Stimulated activated CD4-positive, alpha-beta T cell treated with anti-CD3 and anti-CD28 coated beads, Interleukin-4, amount 100 ng/mL, for 1 hour (primary cell): ENCODE data around the gene TMEM119.
"Not testable (repeated sequence)": the region's sequence is repeated elsewhere in the genome, so short reads cannot be mapped to it uniquely, and the experiment has no call there.

Experiments
- DNase-seq: peaks from one replicate; pipeline ENCODE4 v3.0.0-alpha.2; 2020

The TMEM119 gene

DNA sequence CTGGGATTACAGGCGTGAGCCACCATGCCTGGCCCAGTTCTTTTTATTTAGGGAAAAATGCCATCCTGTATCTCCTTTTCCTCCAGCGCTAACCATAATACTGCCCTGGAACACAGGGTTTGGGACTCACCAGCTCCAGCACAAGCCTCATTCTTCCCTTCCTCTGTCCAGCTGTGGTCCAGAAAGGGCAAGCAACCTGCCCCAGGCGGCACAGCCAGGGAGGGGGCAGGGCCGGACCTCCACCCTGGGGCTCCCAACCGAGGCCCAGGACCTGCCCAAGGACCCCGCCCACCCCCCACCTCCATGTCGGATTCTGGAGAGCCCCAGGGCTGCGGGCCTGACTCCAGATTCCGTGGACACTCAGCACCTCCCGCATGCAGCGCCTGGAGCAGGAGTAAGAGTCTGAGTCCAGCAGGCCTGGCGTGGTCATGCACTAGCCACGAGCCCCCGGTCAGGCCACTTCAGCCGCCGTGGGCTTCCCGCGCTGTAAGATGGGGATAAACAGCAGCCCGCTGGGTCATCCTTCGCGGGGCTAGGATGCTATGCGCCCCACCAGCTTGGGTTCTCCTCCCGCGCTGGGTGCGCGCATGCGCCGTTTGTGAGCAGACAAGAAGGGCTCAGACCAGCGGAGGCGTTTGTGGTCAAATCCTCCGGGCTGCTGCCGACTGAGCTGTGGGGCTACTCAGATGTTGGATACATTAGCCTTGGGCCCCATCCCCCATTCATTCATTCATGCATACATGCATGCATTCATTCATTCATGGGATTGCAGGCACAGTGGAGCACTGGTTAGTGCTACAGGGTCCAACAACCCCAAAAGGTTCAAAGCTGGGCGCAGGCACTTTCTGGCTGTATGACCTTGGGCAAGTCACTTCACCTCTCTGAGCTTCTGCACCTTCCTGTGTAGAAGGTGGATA is 16.3 kb downstream of the TMEM119 start:
- no peak for DNase-seq

DNA sequence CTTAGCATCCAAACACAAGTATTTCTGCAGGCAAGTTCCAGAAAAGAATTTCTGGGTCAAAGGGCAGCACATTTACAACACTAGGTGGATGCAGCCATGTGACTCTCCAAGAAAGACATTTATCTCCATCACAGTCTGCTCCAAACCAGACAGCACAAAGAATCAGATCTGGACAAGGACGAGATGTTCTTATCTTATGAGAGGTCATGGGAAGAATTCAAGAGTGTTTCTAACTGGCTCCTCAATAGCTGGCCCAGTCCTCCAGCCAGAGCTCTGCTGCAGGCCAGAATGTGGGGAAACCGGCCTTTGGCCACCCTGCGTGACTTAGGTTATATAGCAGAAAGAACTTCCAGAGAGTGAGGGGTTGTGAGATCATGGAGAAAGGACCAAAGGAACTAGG is 17.4 kb downstream of the TMEM119 start:
- no peak for DNase-seq

DNA sequence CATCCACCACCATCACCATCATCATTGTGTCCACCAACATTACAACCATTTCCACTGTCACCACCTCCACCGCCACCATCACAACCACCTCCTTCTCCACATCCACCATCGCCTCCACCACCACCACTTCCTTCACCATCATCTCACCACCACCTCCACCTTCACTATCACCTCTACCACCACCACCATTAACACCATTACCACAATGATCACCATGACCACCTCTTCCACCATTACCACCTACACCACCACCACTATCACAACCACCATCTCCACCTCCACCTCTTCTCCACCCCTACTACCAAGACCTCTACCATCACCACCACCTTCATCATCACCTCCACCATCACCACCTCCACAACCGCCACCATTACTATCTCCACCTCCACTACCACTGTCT is 19.1 kb downstream of the TMEM119 start:
- DNase-seq: no peak

DNA sequence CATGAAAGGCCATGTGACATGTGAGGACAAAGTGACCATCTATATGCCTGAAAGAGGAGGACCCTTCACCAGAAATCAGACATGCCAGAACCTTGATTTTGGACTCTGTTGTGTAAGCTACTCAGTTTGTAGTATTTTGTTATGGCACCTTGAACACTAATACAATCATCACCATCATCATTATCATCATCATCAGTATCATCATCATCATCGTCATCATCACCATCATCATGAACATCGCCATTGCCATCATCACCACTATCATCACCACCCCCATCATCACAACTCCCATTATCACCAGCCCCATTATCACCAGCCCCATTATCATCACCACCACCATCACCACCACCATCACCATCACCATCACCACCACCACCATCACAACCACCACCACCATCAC is 19.6 kb downstream of the TMEM119 start:
- DNase-seq: no peak

DNA sequence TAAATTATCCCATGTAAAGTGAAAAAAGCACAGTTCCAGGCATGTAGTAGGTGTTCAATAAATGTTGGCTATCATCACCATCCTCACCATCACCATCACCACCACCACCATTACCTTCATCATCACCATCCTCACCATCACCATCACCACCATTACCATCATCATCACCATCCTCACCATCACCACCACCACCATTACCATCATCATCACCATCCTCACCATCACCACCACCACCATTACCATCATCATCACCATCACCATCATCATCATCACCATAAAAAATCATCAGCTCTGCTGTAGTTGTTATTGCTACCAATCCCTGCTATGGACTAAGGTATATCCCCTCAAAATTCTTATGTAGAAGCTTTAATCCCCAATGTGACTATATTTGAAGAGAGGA is 20.4 kb downstream of the TMEM119 start:
- DNase-seq: no peak

DNA sequence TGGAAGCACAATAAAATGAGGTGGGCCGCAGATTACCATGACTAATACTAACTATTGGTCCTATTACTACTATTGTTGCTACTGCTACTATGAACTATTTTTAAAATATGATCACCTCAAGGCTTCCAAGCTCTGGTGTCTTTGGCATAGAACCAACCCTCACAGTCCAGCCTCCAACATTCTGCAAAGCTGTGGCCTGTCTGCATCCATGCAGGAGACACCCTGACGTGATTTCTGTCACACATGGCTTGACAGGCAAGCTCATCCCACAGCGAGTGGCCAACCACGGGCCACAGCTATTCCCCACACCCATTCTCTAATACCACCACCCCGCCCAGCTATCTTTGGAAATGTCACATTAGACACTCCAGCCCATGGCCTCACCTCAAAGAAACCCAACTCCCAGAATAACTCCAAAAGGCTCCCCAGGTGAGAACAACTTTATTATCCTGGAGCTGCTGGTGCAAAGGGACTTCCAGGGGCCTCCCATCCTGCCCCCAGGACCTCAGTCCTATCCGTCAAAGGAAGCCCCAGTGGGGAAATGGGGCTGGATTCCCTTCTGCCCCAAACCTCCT is 21.1 kb downstream of the TMEM119 start:
- DNase-seq: no peak

DNA sequence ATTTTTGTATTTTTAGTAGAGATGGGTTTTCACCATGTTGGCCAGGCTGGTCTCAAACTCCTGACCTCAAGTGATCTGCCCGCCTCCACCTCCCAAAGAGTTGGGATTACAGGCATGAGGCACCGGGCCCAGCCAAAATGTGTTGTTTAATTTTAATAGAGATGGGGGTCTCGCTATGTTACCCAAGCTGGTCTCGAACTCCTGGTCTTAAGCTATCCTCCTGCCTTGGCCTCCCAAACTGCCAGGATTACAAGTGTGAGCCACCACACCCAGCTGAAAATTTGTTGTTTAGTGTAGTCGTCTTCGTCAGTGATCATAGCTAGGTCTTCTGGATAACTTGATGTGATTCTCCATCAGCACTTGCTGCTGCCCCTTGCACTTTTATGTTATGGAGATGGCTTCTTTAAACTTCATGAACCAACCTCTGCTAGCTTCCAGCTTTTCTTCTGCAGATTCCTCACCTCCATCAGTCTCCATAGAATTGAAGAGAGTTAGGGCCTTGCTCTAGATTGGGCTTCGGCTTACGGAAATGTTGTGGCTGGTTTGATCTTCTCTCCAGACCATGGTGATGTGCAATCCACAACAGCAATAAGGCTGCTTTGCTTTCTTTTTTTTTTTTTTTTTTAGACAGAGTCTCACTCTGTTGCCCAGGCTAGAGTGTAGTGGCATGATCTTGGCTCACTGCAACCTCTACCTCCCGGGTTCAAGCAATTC is 22.5 kb downstream of the TMEM119 start:
- DNase-seq: no peak

DNA sequence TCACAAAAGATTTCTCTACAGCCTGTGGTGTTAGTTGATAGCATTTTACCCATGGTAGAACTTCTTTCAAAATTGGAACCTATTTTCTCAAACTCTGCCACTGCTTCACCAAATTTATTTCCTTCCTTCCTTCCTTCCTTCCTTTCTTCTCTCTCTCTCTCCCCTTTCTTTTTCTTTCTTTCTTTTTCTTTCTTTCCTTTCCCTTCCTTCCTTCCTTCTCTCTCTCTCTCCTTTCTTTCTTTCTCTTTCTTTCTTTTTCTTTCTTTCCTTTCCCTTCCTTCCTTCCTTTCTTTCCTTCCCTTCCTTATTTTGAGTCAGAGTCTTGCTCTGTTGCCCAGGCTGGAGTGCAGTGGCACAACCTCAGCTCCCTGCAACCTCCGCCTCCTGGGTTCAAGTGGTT is 23.6 kb downstream of the TMEM119 start:
- DNase-seq: not testable (repeated sequence)

DNA sequence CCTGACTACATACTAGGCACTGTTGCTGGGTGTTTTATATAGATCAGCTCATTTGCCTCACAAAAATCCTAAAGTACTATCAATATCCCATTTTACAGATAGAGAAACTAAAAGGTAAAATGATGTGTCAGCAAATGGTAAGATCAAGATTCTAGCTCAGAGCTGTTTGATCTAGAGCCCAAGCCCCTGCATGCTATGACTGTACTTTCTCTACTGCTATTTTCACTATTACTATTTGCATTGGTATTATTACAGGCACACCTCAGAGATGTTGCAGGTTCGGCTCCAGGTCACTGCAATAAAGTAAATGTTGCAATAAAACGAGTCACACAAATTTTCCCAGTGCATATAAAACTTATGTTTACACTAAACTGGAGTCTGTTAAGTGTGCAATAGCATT is 24.6 kb downstream of the TMEM119 start:
- DNase-seq: peak; percentile 16

DNA sequence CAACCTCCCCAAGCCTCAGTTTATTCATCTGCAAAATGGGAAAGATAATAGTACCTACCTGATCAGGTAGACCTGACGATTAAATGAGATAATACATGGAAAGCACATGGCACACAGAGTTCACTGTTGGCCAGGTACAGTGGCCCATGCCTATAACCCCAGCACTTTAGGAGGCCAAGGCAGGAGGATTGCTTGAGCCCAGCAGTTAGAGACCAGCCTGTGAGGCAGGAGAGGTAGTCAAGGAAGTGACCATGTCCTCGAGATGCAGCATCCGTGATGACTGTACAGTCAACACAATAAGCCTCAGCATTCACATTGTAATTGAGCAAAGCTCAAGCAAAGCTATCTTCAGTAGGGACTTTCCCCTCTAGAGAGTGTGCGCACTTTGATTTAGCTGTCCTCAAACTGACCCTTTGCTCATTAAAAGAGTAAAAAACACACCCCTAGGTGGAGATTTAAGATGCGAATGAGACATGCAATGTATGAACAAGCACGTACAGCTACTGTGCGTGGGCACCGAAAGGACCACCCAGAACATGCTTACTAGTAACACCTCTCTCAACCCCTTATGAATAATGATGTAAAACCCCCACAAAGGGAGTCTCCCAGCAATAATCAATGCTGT is 25.6 kb downstream of the TMEM119 start:
- no peak for DNase-seq

DNA sequence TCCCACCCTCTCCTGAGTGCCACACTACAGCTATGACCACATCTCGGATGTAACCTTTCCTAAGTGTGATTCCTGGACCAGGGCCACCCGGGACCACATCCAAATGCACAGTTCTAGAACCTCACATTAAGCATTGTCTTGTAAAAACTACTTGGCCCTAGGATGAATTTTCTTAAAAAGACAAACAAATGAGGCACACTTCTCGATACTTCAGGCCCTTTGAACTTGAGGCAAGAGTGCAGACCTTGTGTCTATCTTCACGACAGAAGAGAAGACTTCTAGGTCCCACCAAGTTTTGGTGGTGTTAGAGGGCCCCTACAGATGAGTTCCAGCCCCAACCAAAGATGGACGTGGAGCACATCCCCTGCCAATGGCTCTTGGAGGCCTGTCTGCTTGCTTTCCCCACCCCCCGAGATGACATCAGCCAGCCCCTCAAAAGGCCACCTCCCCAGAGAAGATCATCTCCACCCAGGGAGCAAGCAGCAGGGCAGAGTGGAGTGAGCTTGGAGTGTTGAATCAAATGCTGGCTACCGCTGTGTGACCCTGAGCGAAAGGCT is 26.2 kb downstream of the TMEM119 start:
- no peak for DNase-seq

DNA sequence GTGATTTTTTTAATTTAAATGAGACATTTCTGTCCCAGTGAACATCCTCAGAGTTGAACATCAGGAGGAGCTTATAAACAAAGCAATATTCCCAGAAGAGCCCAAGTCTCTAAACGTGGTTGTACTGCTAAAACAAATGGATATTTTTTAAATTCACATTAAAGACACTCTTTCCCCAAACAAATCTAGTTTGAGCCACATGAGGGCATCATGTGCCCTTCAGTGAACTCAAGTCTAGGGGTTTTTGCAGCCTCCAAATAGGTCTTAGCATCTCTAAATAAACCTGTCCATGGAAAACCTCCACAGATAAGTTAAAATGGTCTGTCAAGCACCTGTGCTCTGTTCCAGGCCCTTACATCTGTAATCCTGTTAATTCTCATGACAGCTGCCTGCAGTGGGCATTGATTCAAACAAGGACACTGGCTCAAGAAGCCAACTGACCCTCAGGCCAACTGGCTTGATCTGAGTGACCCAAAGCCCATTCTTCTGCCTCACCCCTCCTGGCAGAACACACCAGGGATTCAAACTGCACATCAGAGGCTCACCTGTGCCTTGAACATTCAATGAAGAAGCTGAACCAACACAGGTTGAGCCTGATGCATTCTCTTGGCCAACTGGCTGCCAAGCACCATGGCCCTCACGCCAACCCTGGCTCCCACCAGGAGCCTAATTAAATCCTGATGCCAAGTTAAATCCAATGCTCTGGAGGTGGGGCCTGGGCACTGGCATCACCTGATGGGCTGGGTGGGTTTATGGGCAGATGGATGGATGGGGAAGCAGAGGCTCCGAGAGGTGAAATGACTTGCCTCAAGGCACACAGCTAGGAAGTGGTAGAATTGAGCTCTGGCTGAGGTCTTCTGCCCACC is 26.9 kb downstream of the TMEM119 start:
- no peak for DNase-seq

DNA sequence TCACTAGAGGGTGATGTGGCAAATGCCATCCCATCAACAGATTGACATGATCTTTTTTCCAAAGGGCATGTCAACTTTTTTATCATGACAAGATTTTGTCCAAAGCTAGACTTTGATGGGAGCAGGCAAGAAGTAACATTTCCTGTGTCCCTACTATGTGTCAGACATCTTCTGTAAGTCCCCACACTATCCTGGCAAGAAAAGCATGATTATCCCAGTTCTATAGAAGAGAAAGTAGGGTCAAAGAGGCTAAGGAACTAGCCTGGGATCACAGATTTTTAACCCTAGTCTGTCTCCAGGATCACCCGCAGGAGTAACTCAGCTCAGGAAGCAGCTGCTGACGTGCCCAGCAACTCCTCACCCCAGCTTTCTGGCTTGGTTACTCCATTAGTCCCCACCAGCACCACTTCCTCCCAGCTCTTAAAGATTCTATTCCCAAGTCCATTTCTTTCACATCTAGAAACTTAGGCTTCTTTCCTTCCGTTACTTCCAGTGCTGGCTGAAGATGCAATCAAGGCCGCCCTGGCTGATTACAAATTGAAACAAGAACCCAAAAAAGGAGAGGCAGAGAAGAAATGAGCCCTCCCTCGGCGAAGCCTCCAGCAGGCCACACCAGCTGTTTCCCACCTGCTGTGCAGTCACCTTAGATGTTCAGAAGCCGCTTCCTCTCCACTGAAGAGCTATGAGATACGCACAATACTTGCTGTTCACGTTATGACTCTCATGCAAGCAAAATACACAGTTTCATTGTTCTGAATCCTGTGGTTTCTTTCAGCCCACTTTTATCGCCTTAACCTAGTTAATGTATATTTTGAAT is 29.3 kb downstream of the TMEM119 start:
- peak; percentile 66 for DNase-seq

DNA sequence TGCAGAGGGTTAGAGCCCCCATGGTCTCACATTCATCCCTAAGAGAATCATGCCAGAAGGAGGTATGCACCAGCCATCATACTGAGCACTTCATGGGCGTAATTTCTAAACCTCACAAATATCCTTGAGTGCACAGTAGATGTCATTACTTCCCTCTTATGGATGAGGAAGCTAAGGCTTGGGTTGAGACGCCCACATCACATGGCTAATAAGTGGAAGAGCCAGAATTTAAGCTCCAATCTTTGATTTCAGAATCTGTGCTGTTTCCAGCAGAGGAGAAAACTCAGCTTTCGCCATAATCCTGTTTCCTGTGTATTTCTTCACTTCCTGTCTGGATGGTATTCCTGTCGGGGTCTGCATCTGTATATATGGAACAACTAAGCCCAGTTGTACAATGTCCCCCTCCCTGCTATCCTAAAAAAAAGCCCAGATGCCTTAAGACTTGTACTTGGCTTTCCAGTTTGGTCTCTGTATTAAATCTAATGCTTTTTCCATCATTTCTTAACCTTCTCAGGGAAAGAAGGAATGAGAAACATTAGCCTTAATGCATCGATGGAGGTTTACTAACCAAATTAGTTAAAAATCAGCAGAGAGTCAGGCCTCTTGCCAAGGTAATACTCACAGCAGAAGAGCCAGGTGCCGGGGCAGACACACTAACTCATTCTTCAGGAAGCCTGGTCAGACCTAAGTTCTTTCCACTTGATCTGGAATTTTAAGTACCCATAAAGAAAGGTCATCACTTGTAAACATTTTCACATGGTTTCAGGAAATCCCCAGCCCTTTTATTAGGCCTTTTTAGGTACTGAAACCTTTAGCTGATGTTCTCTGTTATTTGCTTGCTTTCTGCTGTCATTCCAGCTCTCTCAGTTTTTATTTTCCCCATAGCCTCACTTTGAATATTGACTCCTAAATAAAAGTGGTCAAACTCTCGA is 30.2 kb downstream of the TMEM119 start:
- DNase-seq: no peak

DNA sequence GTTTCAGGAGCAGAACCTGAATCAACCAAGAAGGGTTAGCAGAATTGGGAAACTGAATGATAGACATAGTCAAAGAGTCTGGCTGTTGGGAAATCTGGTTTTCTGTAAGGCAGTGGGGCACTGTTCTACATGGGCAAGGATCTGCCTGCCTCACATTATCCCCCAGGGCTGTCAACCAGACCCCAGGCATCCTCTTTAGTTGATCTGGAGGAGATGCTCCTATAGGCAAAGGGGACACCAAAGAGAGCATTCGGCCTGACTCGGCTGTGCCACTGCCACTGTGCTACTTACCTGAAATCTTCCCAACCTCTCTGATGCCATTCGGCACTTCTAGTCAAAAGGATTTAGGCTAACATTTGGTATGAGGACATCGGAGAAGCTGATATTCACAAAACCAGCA is 31.4 kb downstream of the TMEM119 start:
- no peak for DNase-seq

DNA sequence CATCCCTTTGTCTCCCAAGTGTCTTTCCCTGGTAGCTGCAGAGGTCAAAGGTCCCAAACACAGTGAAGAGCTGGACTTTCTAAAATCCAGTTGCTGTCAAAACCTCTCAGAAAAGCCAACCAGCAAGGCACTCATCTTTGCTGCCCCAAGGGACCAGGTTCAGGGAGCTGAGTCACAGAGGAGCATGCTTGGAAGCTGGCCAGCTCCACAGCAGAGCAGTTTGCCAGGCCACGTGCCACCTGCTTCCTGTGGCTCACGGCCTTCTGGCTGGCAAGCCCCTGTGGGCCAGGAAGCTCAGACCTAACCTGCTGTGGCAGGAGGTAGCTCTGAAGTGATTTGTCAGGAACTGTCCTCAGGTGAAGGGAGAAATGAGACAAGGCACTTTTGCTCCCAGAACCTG is 31.9 kb downstream of the TMEM119 start:
- peak; percentile 59 for DNase-seq

DNA sequence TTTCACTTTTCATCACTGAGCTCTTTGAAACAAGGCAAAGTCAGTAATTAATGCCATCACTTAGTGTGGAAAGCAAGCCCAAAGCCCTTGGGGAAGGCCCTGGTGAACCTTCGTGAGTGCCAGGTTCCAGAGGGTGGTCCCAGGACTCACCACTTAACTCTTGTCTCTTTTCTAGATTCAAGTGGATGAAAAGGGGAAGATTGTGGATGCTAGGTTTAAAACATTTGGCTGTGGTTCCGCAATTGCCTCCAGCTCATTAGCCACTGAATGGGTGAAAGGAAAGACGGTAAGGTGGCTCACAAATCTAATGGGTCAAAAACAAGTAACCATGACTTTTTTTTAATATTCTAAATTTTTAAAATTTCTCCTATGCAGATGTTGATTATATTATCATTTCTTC is 32.7 kb downstream of the TMEM119 start:
- no peak for DNase-seq

DNA sequence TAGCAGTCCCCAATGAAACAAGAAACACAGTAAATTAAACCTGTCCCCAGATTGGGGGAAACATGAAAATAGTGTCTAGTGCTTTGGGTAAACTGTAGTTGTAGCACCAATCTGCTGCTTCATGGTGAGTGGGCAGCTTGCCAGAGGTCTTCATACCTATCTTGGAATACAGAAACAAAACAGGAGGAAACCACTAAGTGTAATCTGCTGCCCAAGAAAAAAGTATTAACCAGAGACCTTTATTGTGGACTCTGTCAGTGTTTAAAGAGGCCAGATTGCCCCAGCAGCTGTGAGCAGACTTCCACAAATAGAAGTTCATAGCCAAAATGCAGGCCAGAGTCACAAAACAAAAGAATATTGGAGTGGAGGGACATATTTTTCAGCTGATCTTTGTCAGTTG is 33.2 kb downstream of the TMEM119 start:
- DNase-seq: no peak

DNA sequence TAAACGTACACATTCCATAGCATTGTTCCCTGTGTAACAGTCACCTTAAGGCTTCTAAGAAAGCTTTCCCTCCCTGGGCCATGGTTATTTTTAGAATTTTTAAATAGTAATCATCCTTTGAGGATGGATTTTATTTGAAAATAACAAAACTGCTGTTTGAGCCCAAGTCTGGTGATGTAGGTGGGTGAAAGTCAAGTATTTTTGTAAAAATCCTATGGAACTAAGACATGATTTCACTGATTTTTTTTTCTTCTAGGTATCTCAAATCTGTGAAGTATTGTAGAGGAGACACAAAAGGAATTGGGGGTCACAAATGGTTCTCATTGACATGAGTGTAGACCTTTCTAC is 34.1 kb downstream of the TMEM119 start:
- DNase-seq: no peak

DNA sequence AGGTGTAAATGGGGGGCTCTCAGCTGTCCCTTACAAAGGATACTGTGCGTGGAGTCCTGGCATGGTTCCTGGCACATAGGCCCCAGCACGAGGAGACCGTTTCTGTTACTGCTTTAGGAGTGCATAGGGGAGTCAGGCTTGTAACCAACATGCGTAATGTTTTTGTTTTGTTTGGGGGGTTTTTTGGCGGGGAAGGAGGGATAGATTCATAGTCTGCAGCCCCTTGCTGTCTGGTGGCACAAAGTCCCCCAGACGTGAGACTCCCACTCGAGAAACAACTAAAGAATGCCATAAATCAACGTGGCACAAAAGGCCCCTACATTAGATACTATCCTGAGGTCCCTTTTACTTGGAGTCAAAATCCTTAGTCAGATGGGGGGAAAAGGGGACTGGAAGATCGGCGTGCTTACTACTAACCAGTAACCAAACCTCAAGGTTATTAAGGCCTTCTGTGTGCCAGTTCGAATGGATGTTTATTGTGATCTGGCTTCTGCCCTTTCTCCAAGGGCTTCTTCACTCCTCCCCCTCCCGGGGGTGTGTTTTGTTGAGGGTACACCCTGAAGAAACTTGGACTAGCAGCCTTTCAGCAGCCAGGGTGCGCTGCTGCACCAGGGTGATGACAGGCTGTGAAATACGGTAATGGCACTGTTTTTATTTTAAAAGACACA is 34.6 kb downstream of the TMEM119 start:
- peak; percentile 85 for DNase-seq
